Endometrial microvascular endothelial cells (primary cell): ENCODE results near the gene CYP24A1. TPM values are rescaled to one million over a fixed set of nuclear protein-coding genes. Genes with fewer than 3 reads are reported as not detected.

Experiments
- in situ Hi-C: cut with HindIII; loops from 2 replicates; pipeline ENCODE4 v1.10.0; 2017; ENCODE audit warnings: low sequenced_read_pairs, low pct_unique_long_range_greater_than_20kb; ENCODE audit errors: inconsistent ontology term
- total RNA-seq: library from RNA; depleted of rRNA; stranded (reverse); fragments of >200 nt; gene quantifications from one replicate; pipeline ENCODE4 v1.2.3, GENCODE V29; 2015; ENCODE audit errors: inconsistent ontology term

The CYP24A1 gene
- not detected for total RNA-seq

DNA sequence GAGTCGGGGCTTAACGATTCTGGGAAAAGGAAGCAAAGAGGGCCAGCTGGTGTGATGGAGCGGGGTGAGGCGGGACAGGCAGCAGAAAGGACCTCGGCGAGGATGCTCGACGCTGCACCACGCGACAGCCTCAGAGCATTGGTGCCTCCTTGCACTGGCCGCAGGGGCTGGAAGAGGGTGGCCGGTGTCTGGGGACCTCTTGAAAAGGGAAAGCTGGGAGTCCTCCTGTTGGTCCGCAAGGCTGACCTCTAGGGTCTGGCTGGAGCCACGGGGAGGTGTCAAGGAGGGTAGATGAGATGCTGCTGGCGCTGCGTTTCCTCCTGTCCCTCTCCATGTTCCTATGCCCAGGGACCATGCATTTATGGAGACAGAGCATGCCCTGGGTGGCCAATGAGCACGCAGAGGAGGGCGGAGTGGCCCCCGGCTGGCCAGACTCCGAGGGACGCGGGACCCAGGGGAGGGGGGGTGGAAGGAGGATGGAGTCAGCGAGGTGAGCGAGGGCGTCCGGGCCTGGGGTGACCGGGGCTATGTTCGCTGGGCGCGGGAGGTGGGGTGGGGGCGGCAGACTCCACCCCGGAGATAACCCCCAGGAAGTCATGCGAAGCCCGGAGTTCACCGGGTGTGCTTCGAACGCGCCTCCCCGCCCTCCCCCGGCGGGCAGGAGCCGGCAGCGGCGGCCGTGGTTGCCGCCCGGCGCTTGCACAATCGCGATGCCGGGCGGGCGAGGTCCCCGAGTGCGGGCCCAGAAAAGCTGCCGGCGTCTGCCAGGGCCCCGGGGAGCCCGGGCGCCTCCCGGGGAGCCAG lies at the start of gene CYP24A1:
CYP24A1 (minus strand) TSS at position 334 of the 804 bp plus-strand sequence. CDS start 407 bp downstream, outside the sequence.
- in situ Hi-C loops, result no loop called here

- in situ Hi-C loops, result no loop called here
Observed at GRCh38 chr20:54223285-54223684, 49.5 kb upstream of the CYP24A1 start.

DNA sequence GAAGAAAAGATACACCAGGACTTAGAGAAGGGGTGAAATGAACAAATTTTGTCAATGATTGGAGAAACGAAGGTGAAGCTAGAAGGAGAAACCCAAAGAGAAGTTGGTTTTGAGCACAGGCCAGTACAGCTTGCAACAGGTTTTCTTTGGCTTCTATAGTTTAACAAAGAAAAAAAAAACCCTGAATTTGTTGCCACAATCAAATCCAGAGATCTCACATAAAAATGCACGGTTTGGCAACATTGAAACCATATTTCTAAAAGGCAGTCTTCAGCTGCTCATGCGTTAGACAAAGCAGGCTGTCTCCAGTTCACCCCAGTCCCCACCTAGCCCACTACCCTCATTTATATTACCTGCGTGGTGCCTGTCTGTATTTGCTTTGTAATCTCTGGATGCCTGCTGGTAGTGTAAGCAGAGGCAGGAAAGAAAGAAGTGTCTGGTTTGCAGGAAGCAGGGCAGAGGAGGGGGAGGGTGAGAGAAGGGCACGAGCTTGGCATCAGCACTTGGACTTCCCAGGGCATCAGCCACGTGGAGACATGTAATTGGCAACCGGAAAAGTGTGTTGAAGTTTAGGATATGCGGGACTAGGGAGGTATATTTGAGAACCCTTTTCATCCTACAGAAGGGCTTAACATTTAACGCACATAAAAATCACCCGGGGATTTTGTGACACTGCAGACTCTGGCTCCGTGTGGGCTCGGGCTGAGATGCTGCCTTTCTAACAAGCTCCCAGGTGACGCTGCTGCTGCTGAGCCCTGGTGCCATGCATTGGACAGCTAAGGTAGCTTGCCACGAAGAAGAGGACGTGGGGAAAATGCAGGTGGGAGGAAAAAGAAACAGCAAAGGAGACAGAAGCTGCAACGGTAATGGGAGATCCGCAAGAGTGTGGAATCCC lies 48.5 kb upstream of the CYP24A1 start:
- in situ Hi-C loops, result no loop called here

DNA sequence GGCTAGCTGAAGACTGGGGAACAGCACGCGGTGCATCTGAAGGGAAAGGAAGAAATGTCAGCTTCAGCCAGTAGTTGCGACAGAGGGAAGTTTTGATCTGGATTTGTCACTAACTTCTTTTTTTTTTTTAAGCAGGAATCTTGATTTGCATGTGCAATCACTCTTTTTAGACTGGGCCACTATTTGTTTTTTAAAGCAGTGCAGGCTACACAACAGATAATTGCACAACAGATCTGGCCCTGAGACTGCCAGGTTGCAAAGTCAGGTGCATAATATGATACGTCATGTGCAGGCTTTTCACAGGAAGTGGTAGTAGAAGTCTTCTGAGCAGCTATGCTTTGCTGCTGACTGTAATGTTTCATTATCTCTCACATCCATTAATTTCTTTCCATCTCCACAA lies 47.6 kb upstream of the CYP24A1 start:
- in situ Hi-C loops, result no loop called here

DNA sequence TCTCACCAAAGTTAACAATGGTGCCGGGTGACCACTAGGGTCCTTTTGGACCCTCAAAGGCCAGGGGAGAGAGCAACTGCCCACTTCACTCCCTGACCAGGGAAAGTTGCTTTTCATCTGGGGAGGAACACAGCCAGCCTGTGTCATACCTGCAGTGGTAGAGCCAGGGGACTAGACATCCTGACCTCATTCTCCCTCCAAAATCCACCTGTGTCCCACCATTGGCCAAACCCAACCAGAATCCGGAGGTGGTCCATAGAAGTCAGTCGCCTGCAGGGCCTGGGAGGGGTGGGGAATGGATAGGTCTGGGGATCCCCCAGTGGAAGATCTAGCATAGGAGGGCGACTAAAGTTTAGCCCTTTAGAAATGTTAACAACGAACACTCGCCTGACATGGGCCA lies 46.9 kb upstream of the CYP24A1 start:
- in situ Hi-C loops, result no loop called here

DNA sequence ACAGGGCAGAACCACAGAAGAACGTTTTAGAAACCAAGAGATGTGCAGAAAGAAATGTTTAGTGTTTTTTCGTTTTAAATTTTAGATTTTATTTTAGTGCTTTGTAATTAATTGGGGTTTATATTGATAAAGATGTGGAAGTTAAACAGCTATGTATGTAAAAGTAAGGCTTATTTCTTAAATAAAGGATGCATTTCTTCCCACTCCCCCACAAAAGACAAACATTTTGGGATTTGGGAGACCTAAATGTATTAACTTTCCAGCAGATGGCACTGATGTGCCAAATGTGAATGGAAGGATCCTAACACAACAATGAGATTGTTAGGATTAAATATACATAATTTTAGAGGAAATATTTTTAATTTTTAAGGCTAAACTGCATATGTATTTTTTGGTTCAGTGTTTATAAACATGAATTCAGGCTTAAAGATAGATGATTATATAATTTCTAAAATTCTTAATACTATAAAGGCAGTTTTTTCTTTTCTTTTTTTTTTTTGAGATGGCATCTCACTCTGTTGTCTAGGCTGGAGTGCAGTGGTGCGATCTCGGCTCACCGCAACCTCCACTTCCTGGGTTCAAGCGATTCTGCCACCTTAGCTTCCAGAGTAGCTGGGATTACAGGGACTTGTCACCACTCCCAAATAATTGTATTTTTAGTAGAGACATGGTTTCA lies 46.1 kb upstream of the CYP24A1 start:
- in situ Hi-C loops, result no loop called here

DNA sequence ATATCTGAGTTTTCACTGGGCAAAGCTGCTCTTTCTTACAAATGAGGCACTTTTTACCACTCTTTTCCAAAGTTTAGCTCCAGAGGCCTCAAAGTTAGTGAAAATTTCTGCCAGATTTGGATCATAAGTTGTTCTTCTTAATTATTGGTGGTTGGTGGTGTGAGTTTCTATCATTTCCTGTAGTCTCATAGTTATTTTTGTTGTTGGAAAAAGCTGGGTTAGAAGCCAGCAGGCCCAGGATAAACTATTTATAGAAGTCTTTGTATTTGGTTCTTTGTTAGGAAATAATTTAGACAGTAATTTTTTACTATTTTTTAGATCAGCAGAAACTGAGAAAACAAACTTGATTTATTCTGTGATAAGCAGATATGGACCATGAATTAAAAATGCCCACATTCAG lies 44.7 kb upstream of the CYP24A1 start:
- in situ Hi-C loops, result no loop called here

GRCh38 chr20:54217762-54218161 lies 44.0 kb upstream of the CYP24A1 start:
- in situ Hi-C loops, result no loop called here

DNA sequence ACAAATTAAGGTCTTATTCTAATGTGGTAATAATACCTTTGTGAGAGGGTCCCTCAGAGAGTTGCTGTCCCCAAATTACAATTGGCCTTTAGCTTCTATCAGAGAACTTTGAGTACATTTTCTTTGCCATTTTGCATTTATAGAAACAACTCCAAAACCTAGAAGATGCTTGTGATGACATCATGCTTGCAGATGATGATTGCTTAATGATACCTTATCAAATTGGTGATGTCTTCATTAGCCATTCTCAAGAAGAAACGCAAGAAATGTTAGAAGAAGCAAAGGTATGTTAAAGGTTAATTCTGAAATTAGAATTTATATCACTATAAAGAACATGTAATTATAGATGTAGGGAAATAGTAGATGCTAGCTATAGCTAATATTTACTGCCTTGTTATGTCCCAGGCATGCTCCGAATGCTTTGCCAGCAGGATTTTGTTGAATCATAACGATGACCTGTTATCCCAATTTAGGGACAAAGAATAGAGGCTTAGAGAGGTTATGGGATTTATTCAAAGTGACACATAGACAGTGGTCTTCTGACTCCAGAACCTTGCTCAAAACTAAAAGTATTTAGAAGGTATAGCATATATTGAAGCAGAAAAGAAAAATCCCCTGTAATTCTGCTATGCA lies 41.5 kb upstream of the CYP24A1 start:
- in situ Hi-C loops, result no loop called here

DNA sequence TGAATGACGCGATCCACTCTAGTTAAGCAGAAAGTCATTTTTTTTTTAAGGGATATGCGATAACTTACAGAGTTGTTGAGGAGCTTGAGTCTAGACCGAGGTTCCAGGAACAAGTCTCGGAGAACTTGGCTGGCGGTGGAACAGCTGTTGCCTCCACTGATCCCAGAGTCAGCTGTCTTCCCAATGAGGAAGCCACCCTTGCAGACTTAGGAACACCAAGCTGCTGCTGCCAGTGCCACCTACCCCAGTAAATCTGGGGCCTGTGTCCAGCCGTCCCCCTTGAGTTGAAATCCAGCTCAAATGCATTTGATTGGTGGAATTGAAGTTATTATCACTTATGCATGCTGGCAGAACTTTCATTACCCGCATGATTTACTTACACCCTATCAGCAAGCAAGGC lies 40.8 kb upstream of the CYP24A1 start:
- in situ Hi-C loops, result no loop called here

DNA sequence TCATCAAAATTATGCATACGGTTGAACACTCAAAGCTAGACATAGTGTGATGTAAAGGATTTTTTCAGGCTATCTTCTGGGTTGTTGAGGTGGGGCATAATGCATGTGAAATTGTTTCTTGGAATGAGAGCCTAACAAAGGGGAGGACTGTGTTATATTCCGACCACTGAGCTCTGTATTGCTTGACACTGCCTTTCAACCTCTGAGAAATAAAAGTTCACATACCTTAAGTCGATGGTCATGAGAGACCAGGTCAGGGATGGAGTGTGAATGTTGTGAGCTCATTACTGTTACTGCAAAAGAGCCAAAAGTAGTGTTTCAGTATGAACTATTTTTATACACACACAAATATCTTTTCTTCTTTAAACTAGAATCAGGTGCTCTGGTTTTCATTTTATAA lies 39.1 kb upstream of the CYP24A1 start:
- in situ Hi-C loops, result no loop called here

DNA sequence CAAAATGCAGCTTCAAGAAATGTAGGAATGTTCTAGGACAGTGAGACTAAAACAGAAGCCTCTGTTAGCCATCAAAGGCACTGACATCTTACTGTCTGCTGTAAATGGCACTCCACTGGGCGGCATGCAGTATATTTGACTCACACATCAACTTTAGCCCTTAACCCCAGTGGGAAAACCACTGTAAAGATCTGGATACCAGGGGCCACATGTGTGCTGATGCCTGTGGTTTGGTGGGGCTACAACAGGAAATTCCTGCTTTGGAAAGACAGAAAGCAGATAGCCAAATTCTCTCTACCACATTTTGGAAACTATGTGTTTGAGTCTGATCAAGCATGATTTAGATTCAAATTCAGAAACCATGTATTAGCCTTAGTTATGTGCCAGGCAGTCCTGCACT lies 38.4 kb upstream of the CYP24A1 start:
- in situ Hi-C loops, result no loop called here

DNA sequence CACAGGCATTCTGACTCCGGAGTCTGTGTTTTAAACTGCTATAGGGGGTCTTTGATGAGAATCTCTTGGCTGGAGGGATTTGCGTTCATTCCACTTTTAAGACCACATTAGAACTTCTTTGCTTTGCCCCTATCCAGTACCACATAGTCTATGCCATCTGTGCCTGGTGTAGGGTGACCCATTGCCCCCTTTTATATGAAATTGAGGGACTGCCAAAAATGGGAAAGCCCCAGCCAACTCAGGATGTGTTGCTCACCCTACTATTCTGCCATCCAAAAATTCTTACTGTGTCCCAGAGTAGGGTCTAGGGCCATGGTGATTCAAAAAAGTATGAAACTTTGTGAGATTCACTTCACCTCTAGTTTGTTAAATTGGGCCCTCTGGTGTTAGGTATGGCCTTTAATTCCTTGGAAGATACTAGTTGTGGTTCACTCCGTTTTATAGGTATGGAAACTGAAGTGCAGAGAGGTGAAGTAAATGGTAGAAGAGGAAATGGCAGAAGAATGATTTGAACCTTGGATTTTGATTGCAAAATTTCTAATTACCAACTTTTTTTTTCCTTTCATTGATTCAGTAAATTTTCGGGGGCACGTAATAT lies 35.5 kb upstream of the CYP24A1 start:
- in situ Hi-C loops, result no loop called here

- in situ Hi-C loops, result no loop called here
Observed at GRCh38 chr20:54208548-54209176, 34.9 kb upstream of the CYP24A1 start.

DNA sequence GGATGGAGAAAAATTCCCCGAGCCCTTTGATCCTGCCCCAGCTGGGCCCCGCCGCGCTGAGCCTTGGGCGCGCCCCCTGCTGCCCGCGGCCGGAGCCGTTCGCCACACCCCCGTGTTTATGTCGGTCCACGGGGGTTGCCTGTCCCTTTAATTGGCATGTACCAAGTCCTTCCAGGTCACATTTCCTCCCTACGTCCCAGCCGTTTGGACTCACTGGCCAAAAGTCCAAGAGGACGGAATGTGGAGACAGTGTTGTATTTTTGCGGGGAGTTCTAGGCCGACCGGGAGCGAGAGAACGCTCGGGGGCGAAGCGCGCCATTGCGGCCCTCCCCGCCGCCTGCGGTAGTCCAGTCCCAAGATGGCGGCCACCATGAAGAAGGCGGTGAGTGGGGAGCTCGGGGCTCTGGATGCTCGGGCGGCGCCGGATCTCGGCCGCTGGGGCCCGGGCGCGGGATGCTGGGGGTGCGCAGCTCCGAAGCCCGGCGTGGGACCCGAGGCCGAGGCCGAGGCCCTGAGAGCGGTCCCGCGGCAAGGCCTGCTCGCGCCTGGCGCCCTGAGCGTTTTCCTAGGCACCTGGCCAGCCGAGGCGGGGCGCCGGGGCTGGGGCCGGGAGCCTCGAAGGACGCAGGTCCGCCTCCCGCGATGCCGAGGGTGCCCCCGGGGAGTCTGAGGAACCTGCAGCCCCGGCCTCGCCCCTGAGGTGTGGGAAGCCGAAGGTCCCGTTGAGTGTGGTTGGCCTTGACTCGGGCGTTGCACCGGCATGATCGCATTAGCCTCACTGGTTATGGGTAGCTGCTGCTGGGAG lies 34.2 kb upstream of the CYP24A1 start, which contains the start of gene PFDN4:
PFDN4 (plus strand) TSS at position 345 of the 805 bp plus-strand sequence; CDS start at position 359, 14 bp downstream.
- in situ Hi-C loops, result no loop called here

GRCh38 chr20:54207053-54207742 lies 33.4 kb upstream of the CYP24A1 start:
- in situ Hi-C loops, result no loop called here

DNA sequence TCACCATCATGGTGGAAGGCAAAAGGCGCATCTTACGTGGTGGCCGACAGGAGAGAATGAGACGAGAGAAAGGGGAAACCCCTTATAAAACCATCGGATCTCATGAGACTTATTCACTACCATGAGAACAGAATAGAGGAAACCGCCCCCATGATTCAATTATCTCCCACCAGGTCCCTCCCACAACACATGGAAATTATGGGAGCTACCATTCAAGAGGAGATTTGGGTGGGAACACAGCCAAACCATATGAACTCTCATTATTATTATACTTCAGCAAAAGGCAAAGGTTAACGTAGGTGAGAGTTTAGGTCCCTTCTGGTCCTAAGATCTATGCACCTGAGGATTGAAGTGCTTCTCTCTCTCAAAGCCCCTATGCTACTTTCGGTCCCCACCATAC lies 31.7 kb upstream of the CYP24A1 start:
- in situ Hi-C loops, result no loop called here
